Limb (tissue), 2 donors: ENCODE data around the gene CALML6.

Experiments used
- DNase-seq, 2 donors: peaks; one replicate each; pipeline ENCODE4 v3.0.0-alpha.2; 2016; ENCODE audit errors: extremely low spot score in 2 of 2

Gene CALML6

DNA sequence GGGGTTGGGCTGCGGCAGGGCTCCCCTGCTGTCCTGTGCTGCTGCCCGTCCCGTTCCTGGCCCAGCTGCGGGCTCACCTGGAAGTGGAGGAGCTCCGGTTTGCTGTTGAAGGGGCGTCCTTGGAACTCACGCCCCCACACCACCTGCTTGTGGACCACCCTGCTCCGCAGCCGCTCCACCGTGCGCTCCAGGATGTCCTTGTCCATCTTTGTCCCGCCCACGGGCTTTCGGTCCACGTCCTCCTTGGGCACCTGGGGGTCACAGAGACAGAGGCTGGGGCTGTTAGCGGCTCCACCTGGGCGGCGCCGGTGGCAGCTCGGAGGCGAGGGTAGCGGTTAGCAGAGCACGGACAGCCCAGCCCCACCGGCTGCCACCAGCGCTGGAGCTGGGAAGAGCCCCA, 49.8 kb downstream of the CALML6 start:
- no peak for DNase-seq

DNA sequence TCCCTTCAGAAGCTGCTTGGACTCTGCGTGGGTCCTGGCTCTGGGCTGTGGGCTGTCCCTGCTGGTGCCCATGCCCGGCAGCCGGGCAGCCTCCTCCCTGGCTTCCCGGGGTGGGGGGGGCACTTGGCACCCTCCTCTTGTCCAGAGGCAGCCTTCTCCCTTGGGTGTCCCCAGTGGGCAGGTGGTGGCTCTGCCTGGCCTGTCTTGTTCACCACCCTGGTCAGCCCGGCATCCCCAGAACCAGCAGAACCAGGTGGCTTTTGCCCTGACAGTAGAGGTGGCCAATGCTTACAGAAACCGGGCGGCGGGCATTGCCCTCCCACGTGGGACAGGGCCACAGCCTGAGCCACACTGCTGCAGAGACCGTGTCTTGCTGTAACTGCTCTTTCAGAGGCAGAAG, 50.5 kb downstream of the CALML6 start:
- no peak for DNase-seq

DNA sequence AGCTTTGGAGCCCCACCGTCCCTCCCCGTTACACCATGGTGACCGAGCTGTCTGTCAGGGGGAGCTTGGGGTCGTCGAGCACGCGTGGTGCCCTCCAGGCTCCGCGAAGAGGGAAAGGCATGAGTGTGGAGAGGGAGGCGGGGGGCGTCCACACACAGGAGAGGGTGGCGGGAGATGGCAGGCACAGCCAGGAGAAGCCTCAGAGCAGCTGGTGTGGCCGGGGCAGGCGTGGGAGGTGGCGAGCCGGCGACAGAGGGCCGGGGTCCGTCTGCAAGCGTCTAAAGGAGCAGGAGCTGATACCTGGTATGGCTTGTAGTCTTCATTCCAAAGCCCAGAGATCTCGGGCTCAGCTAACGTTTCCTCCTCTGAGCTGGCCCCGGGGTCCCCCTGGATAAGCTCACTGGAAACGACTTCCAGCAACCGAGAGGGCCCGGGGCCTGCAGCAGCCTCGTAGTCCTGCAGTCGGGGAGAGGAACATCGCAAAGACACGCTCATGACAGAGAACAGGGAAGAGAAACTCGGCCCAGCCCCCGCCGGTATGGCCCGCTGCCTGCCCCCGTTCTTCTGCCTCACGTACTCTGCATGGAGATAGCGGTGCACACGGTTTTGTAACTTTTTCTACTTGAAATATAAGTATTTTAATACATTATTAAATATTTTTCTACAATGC, 51.1 kb downstream of the CALML6 start:
- DNase-seq: no peak
